ENCODE results near the gene SSB.
"Not testable (repeated sequence)": the region's sequence is repeated elsewhere in the genome, so short reads cannot be mapped to it uniquely, and the experiment has no call there.

The SSB gene

DNA sequence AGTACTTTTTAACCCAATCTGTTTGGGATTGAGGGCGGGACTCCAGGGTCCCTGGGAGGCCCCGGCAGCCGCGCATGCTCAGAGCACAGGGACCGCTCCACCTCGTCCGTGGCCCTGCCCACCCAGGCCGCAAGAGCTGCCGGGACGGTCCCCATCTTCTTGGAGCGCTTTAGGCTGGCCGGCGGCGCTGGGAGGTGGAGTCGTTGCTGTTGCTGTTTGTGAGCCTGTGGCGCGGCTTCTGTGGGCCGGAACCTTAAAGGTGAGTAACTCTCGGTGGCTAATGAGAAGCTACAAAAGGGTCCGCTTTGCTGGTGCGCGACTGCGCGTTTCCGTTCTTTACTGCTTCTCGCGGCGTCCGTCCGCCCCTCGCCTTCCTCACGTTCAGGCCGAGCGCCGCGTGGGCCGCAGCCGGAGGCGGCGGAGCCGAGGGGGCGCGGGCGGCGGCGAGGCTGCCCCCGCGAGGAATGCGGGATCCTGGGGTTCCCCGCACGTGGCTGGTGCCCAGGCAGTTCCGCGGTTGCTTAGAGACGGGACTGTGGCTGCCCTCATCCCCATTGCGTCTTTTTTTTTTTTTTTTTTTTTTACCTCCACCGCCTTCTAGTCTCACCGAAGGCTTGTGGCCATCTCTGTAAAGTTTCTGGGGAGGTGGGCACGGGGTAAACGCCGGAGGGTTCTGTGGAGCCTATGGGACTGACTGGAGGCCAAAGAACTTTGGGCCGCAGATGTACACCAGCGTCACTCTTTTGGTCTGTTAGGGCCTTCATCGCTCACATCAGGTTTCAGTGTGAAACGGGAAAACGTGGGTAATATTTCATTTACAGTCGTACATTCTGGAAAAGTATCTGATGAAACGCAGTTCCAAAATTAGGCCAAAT lies at the start of gene SSB:
Gene SSB (plus strand): TSS at position 154 of the 875 bp plus-strand sequence. CDS start 2,090 bp downstream, outside the sequence.
- DNase-seq (ENCODE audit: low read depth in 1 of 2, low spot score in 1 of 2), result peak; percentile 87 to 90

DNA sequence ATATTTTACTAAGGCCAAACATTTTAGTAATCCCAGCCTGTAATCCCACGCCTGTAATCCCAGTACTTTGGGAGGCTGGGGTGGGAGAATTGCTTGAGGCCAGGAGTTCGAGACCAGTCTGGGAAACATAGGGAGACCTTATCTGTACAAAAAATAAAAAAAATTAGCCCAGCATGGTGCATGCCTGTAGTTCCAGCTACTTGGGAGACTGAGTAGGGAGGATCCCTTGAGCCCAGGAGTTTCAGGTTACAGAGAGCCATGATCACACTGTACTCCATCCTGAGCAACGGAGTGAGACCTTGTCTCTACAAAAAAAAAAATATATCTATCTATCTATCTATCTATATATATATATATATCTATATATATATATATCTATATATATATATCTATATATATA lies 45.9 kb upstream of the SSB start:
- DNase-seq (ENCODE audit: low read depth in 1 of 2, low spot score in 1 of 2), result no peak

- no peak for DNase-seq (ENCODE audit: low read depth in 1 of 2, low spot score in 1 of 2)
These were observed 43.4 kb upstream of the SSB start for GRCh38 chr2:169755083-169755870.

- no peak for DNase-seq (ENCODE audit: low read depth in 1 of 2, low spot score in 1 of 2)
These were observed 42.3 kb upstream of the SSB start for GRCh38 chr2:169756342-169756741.

DNA sequence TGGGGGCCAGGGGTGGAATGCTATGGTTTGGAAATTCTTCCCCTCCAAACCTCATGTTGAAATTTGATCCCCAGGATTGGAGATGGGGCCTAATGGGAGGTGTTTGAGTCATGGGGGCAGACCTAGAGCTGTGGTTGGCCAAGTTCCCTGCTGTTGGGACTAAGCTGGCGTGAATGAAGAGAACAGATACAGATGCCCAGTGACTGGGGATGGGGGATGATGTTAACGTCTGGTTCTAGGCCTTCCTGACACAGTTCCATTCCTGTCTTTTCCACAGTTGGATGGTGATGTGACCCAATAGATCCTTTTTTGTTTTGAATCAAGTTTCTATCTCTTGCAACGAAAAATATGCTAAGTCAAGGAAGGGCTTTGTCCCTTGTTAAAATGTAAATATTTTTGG lies 41.3 kb upstream of the SSB start:
- DNase-seq (ENCODE audit: low read depth in 1 of 2, low spot score in 1 of 2), result no peak

- DNase-seq (ENCODE audit: low read depth in 1 of 2, low spot score in 1 of 2), result no peak
These were observed 40.9 kb upstream of the SSB start for GRCh38 chr2:169757778-169758177.

GRCh38 chr2:169759987-169760386 lies 38.7 kb upstream of the SSB start:
- DNase-seq (ENCODE audit: low read depth in 1 of 2, low spot score in 1 of 2), result no peak

DNA sequence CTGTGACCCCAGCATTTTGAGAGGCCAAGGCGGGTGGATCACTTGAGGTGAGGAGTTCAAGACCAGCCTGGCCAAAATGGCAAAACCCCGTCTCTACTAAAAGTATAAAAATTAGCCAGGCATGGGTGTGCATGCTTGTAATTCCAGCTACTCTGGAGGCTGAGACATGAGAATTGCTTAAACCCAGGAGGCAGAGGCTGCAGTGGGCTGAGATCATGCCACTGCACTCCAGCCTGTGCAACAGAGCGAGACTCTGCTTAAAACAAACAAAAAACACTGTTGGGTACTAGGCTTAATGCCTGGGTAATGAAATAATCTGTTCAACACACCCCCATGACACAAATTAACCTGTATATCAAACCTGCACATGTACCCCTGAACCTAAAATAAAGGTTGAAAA lies 37.9 kb upstream of the SSB start:
- DNase-seq (ENCODE audit: low read depth in 1 of 2, low spot score in 1 of 2), result not testable (repeated sequence)

GRCh38 chr2:169761251-169761969 lies 37.3 kb upstream of the SSB start:
- no peak for DNase-seq (ENCODE audit: low read depth in 1 of 2, low spot score in 1 of 2)

DNA sequence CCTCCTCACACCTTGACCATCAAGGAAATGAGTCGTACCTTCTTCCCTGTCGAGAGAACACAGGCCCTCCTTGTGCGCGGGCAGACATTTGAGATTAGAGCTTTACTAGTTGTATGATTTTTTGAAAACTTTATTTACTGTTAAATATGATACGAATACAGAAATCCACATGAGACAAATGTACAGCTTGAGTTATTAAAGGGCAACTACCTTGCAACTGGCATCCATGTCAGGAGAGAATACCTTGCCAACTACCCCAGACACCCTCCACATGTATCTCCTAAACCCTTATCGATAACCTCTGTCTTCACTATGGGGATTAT lies 36.7 kb upstream of the SSB start:
- DNase-seq (ENCODE audit: low read depth in 1 of 2, low spot score in 1 of 2), result no peak

DNA sequence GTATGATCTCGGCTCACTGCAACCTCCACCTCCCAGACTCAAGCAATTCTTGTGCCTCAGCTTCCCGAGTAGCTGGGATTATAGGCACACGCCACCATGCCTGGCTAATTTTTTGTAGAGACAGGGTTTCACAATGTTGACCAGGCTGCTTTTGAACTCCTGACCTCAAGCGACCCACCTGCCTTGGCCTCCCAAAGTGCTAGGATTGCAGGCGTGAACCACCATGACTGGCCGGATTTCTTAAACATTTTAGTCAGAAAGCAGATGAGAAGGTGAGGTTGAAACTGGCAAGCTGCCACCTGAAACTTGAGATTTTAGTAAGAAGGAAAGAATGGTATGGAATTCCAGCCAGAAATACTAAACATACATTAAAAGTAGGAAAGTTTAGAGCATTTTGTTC lies 33.1 kb upstream of the SSB start:
- DNase-seq (ENCODE audit: low read depth in 1 of 2, low spot score in 1 of 2), result no peak

- peak in 1 of 2 donors; percentile 23 for DNase-seq (ENCODE audit: low read depth in 1 of 2, low spot score in 1 of 2)
These were observed 31.3 kb upstream of the SSB start for GRCh38 chr2:169767243-169767888.

DNA sequence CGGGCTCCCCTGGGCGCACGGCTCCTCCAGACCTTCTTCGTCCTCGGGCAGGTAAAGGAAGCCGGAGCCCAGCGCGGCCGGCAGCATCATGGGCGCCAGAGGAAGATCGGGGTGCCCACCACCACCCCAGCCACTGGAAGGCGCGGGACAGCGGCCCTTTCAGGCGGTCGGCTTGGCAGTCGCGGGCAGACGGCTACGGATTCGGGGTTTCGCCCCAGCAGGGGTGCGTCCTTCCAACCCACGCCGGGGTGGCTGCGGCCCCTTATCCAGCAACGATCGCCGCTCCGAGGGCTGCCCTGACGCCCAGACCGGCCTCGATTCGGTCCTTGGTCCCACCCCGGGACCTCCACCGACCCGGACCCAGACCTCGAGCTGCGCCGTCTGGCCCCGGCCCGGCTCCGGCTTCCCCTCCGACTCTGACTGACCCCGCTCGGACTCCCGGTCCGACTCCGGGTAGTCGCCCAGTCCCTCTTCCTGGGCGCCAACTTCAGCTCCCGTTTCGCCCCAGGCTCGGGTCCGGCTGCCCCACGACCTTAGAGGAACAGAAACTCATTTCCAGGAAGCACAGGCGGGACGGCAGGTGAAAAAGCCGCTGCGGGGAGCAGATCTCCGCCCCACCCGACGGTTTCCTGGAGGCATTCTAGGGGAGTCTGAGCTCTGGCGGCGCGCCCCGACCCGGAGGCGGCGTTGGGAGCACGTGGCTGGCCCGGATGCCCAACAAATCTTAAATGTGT lies 30.2 kb upstream of the SSB start:
- no peak for DNase-seq (ENCODE audit: low read depth in 1 of 2, low spot score in 1 of 2)

DNA sequence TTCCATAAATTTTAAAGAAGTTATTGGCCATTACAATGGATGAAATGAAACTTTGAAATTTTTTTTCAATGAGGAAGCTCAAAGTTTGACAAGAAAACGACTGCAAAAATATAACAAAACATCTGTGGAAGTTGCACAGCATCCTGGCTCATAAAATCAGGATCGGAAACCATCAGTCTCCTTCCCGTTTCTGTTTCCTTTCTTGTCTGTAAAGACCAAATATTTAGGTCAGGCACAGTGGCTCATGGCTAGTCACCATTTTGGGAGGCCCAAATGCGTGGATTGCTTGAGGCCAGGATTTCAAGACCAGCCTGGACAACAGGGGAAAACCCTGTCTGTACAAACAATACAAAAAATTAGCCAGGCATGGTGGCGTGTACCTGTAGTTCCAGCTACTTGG lies 27.6 kb upstream of the SSB start:
- DNase-seq (ENCODE audit: low read depth in 1 of 2, low spot score in 1 of 2), result no peak

- DNase-seq (ENCODE audit: low read depth in 1 of 2, low spot score in 1 of 2), result no peak
These were observed 27.1 kb upstream of the SSB start for GRCh38 chr2:169771612-169772011.

DNA sequence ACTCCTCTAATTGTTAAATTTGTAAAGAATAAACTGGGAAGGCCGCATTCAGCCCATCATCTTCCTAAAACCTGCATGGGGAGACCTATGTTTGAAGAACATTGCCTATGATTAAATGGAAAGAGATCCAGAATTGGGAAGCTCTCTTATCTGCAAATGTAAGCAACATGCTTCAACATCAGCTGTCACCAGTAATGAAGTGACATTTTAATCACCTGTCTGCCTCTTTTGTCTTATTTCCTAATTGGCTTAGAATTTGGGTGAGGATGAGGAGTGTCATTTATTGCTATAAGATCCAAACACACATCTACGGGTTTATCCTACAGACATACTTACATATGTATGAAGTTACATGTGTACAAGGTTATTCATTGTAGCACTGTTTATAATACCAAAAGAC lies 26.0 kb upstream of the SSB start:
- no peak for DNase-seq (ENCODE audit: low read depth in 1 of 2, low spot score in 1 of 2)

- no peak for DNase-seq (ENCODE audit: low read depth in 1 of 2, low spot score in 1 of 2)
These were observed 23.3 kb upstream of the SSB start for GRCh38 chr2:169775354-169775753.

- DNase-seq (ENCODE audit: low read depth in 1 of 2, low spot score in 1 of 2), result no peak
These were observed 22.9 kb upstream of the SSB start for GRCh38 chr2:169775765-169776164.

GRCh38 chr2:169776252-169776761 lies 22.4 kb upstream of the SSB start:
- DNase-seq (ENCODE audit: low read depth in 1 of 2, low spot score in 1 of 2), result no peak

- no peak for DNase-seq (ENCODE audit: low read depth in 1 of 2, low spot score in 1 of 2)
These were observed 20.2 kb upstream of the SSB start for GRCh38 chr2:169778446-169778845.
